ENCODE results near the gene LCN12.

DNA sequence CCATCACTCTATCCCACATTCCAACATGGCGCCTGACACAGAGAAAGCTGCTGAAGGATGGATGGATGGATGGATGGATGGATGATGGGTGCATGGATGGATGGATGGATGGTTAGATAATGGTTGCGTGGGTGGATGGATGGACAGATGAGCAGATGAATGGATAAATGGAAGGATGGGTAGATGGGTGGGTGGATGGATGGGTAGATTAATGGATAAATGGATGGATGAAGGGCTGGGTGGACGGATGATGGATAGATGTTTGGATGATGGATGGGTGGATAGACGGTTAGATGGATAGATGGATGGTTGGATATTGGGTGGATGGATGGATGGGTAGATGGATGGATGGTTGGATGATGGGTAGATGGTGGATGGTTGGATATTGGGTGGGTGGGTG is 4.5 kb downstream of the LCN12 start:
- TF ChIP-seq TCF12 (IDR thresholded peaks at IDR 0.05; ENCODE audit: low read depth) (no peak), RAD21 (IDR thresholded peaks at IDR 0.05; ENCODE audit: low read depth) (no peak), EP300 (IDR thresholded peaks at IDR 0.05; ENCODE audit: borderline replicate concordance) (no peak), TEAD4 (IDR thresholded peaks at IDR 0.05) (no peak), YY1 (IDR thresholded peaks at IDR 0.05; ENCODE audit: low read depth) (no peak), CREB1 (IDR thresholded peaks at IDR 0.05; ENCODE audit: low read depth) (no peak), TAF1 (IDR thresholded peaks at IDR 0.05; ENCODE audit: low read depth) (no peak), ZBTB7A (IDR thresholded peaks at IDR 0.05; ENCODE audit: low read depth) (no peak), EGR1 (IDR thresholded peaks at IDR 0.05) (no peak), NFIC (IDR thresholded peaks at IDR 0.05) (no peak), CEBPB (IDR thresholded peaks at IDR 0.05) (no peak)
- TF ChIP-seq, protein P1, sequence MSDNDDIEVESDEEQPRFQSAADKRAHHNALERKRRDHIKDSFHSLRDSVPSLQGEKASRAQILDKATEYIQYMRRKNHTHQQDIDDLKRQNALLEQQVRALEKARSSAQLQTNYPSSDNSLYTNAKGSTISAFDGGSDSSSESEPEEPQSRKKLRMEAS (IDR thresholded peaks at IDR 0.05): no peak
- TF ChIP-seq, protein P2, sequence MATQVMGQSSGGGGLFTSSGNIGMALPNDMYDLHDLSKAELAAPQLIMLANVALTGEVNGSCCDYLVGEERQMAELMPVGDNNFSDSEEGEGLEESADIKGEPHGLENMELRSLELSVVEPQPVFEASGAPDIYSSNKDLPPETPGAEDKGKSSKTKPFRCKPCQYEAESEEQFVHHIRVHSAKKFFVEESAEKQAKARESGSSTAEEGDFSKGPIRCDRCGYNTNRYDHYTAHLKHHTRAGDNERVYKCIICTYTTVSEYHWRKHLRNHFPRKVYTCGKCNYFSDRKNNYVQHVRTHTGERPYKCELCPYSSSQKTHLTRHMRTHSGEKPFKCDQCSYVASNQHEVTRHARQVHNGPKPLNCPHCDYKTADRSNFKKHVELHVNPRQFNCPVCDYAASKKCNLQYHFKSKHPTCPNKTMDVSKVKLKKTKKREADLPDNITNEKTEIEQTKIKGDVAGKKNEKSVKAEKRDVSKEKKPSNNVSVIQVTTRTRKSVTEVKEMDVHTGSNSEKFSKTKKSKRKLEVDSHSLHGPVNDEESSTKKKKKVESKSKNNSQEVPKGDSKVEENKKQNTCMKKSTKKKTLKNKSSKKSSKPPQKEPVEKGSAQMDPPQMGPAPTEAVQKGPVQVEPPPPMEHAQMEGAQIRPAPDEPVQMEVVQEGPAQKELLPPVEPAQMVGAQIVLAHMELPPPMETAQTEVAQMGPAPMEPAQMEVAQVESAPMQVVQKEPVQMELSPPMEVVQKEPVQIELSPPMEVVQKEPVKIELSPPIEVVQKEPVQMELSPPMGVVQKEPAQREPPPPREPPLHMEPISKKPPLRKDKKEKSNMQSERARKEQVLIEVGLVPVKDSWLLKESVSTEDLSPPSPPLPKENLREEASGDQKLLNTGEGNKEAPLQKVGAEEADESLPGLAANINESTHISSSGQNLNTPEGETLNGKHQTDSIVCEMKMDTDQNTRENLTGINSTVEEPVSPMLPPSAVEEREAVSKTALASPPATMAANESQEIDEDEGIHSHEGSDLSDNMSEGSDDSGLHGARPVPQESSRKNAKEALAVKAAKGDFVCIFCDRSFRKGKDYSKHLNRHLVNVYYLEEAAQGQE (IDR thresholded peaks at IDR 0.05; ENCODE audit: low read depth): no peak

All from Ishikawa (cell line).